H1 (cell line): Measurements from ENCODE around the gene HOXC11.

Source experiments
- BCL11A ChIP-seq, 2 experiments: IDR thresholded peaks; one replicate each; pipeline ENCODE4 v1.6.1; 2011; ENCODE audit warnings: low read depth in 2 of 2, low read length in 2 of 2, mild to moderate bottlenecking in 2 of 2
- CBX5 ChIP-seq: fragments of 300-800, 300-1000 bp; sonication (generic); IDR thresholded peaks from 2 replicates; pipeline ENCODE4 v1.7.1; 2016; ENCODE audit warnings: antibody characterized with exemption, low read length, low read depth
- CREB1 ChIP-seq: IDR thresholded peaks from 2 replicates; pipeline ENCODE4 v1.6.1; 2012; ENCODE audit warnings: inconsistent platforms
- CTCF ChIP-seq, 3 experiments: IDR thresholded peaks; 1 replicate in 2 of 3; 2 replicates in 1 of 3; pipeline versions ENCODE4 v1.5.1 to v1.6.1; 2011; ENCODE audit warnings: low read length in 3 of 3, mild to moderate bottlenecking in 3 of 3, inconsistent platforms in 2 of 3, low read depth in 1 of 3, moderate library complexity in 1 of 3; ENCODE audit not compliant: insufficient read depth in 1 of 3; ENCODE audit errors: control extremely low read depth in 1 of 3
- EP300 ChIP-seq, 2 experiments: IDR thresholded peaks; 1 replicate in 1 of 2; 2 replicates in 1 of 2; pipeline ENCODE4 v1.6.1; 2011 to 2012; ENCODE audit warnings: low read depth in 2 of 2, low read length in 2 of 2, mild to moderate bottlenecking in 2 of 2, borderline replicate concordance in 1 of 2, inconsistent platforms in 1 of 2, moderate library complexity in 1 of 2
- EZH2 ChIP-seq: fragments of 200-600 bp; sonication (generic); IDR thresholded peaks from 2 replicates; pipeline ENCODE4 v1.7.1; 2012; ENCODE audit warnings: low read depth, mild to moderate bottlenecking, moderate library complexity, low read length, inconsistent platforms; ENCODE audit not compliant: severe bottlenecking
- JUND ChIP-seq: IDR thresholded peaks from 2 replicates; pipeline ENCODE4 v1.6.1; 2011; ENCODE audit warnings: mild to moderate bottlenecking, improper control_type of control experiment, low read length
- POLR2A ChIP-seq, 2 experiments: IDR thresholded peaks; 1 replicate in 1 of 2; 2 replicates in 1 of 2; pipeline ENCODE4 v1.6.1; 2011; ENCODE audit warnings: low read depth in 2 of 2, low read length in 2 of 2, mild to moderate bottlenecking in 2 of 2; ENCODE audit errors: control extremely low read depth in 1 of 2
- POLR2AphosphoS5 ChIP-seq: IDR thresholded peaks from 2 replicates; pipeline ENCODE4 v1.6.1; 2011; ENCODE audit warnings: low read depth, low read length
- RFX5 ChIP-seq: IDR thresholded peaks from 2 replicates; pipeline ENCODE4 v1.6.1; 2011; ENCODE audit warnings: low read depth, low read length, improper control_type of control experiment, borderline replicate concordance
- SP2 ChIP-seq: IDR thresholded peaks from 2 replicates; pipeline ENCODE4 v1.6.1; 2012; ENCODE audit warnings: mild to moderate bottlenecking, low read length, inconsistent platforms
- SRF ChIP-seq: IDR thresholded peaks from 2 replicates; pipeline ENCODE4 v1.6.1; 2011; ENCODE audit warnings: mild to moderate bottlenecking, low read depth, low read length, moderate library complexity
- TAF1 ChIP-seq: IDR thresholded peaks from 2 replicates; pipeline ENCODE4 v1.6.1; 2011; ENCODE audit warnings: mild to moderate bottlenecking, low read depth, low read length
- TF ChIP-seq, protein P1 (sequence below): IDR thresholded peaks from 2 replicates; pipeline ENCODE4 v1.6.1; 2012; ENCODE audit warnings: inconsistent platforms

DNA sequence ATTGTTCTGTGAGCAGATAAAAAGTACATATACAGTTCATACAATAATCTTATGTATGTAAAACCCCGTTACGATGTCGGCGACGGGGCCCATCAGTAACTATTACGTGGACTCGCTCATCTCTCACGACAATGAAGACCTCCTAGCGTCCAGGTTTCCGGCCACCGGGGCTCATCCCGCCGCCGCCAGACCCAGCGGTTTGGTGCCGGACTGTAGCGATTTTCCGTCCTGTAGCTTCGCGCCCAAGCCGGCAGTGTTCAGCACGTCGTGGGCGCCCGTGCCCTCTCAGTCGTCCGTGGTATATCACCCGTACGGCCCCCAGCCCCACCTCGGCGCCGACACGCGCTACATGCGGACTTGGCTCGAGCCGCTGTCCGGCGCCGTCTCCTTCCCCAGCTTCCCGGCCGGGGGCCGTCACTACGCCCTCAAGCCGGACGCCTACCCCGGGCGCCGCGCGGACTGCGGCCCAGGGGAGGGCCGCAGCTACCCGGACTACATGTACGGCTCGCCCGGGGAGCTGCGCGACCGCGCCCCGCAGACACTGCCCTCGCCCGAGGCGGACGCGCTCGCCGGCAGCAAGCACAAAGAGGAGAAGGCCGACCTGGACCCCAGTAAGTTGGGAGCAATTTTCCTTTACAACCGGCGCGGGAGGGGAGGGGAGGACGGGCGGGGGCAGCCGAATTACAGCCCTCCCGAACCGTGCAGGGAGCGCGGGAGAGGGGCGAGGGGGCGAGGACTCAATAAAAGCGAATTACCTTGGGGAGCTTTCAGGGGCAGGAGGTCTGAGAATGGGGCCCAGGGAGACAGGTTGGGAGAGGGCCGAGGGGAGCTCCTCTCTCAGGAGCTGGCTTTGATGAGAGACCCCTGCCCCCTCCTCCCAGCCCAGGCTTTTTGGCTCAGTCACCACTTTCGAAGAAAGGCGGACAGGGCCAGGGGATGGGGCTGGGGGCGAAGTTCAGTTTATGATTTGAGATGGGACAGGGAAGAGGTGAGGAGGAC lies 27.5 kb downstream of the HOXC11 start, which contains the start of gene HOXC9:
- TF ChIP-seq RFX5 (no peak), POLR2A (IDR thresholded peaks at IDR 0.05; ENCODE audit: control extremely low read depth in 1 of 2, low read depth in 2 of 2, low read length in 2 of 2) (no peak), CTCF (IDR thresholded peaks at IDR 0.05; ENCODE audit: control extremely low read depth in 1 of 3, insufficient read depth in 1 of 3, low read depth in 1 of 3, low read length in 3 of 3) (no peak), EP300 (IDR thresholded peaks at IDR 0.05; ENCODE audit: borderline replicate concordance in 1 of 2, low read depth in 2 of 2, low read length in 2 of 2) (no peak), POLR2AphosphoS5 (no peak), BCL11A (IDR thresholded peaks at IDR 0.05; ENCODE audit: low read depth in 2 of 2, low read length in 2 of 2) (no peak), CREB1 (no peak), SP2 (no peak), JUND (no peak), EZH2 (peak; percentile 100), SRF (no peak), CBX5 (no peak), TAF1 (no peak)
- TF ChIP-seq, protein P1, sequence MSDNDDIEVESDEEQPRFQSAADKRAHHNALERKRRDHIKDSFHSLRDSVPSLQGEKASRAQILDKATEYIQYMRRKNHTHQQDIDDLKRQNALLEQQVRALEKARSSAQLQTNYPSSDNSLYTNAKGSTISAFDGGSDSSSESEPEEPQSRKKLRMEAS = no peak
